Urothelium cell line (cell line): ENCODE results near the gene MEF2C.

Experiments used
- DNase-seq: peaks from one replicate; pipeline ENCODE4 v3.0.0; 2011; ENCODE audit warnings: low spot score, mixed read lengths
- FAIRE-seq: peaks from 2 replicates; lab custom pipeline; 2011; peaks lifted over from hg19 to GRCh38; lab: Jason Lieb, UNC

MEF2C gene

GRCh38 chr5:88693071-88693932 lies 189.7 kb downstream of the MEF2C start:
- DNase-seq (no peak), FAIRE-seq (no peak)

GRCh38 chr5:88691945-88692868 lies 190.8 kb downstream of the MEF2C start:
- FAIRE-seq (no peak), DNase-seq (no peak)

- FAIRE-seq (no peak), DNase-seq (no peak)
Observed at GRCh38 chr5:88691230-88691582, 191.8 kb downstream of the MEF2C start.

GRCh38 chr5:88690409-88691229 lies 192.4 kb downstream of the MEF2C start:
- no peak for FAIRE-seq

GRCh38 chr5:88689668-88690408 lies 193.1 kb downstream of the MEF2C start:
- FAIRE-seq (no peak), DNase-seq (no peak)

More at GRCh38 chr5:88690409-88691229, 192.4 kb downstream of the MEF2C start:
- peak; percentile 78 for DNase-seq

- DNase-seq (no peak), FAIRE-seq (no peak)
Observed at GRCh38 chr5:88688984-88689667, 193.9 kb downstream of the MEF2C start.

- FAIRE-seq (no peak), DNase-seq (no peak)
Observed at GRCh38 chr5:88688156-88688983, 194.6 kb downstream of the MEF2C start.

GRCh38 chr5:88687373-88687911 lies 195.5 kb downstream of the MEF2C start:
- no peak for FAIRE-seq

GRCh38 chr5:88686726-88687125 lies 196.3 kb downstream of the MEF2C start:
- FAIRE-seq, result no peak

More at GRCh38 chr5:88687373-88687911, 195.5 kb downstream of the MEF2C start:
- no peak for DNase-seq

GRCh38 chr5:88685591-88686541 lies 197.1 kb downstream of the MEF2C start:
- FAIRE-seq, result no peak
- no peak for DNase-seq

More at GRCh38 chr5:88686726-88687125, 196.3 kb downstream of the MEF2C start:
- DNase-seq, result no peak

GRCh38 chr5:88683506-88684135 lies 199.4 kb downstream of the MEF2C start:
- FAIRE-seq (no peak), DNase-seq (no peak)

GRCh38 chr5:88682881-88683361 lies 200.1 kb downstream of the MEF2C start:
- no peak for FAIRE-seq
- DNase-seq, result no peak

- FAIRE-seq, result no peak
Observed at GRCh38 chr5:88682131-88682530, 200.9 kb downstream of the MEF2C start.

GRCh38 chr5:88681211-88681803 lies 201.7 kb downstream of the MEF2C start:
- FAIRE-seq, result no peak
- no peak for DNase-seq

More at GRCh38 chr5:88682131-88682530, 200.9 kb downstream of the MEF2C start:
- no peak for DNase-seq

GRCh38 chr5:88680253-88681132 lies 202.5 kb downstream of the MEF2C start:
- DNase-seq, result peak; percentile 88
- FAIRE-seq, result no peak
